Mesendoderm (in vitro differentiated cells): ENCODE results near the gene PRR18.
"Not testable (repeated sequence)": the region's sequence is repeated elsewhere in the genome, so short reads cannot be mapped to it uniquely, and the experiment has no call there.

Experiments used
- DNase-seq: peaks from one replicate; pipeline ENCODE4 v3.0.0; 2013
- H2AK5ac ChIP-seq: 2 replicates; pipeline ENCODE4 v1.6.1; 2013; ENCODE audit warnings: low read length, inconsistent platforms
- H2BK120ac ChIP-seq: 2 replicates; pipeline ENCODE4 v1.6.1; 2013; ENCODE audit warnings: low read depth, mild to moderate bottlenecking, low read length, moderate library complexity, mixed read lengths
- H2BK15ac ChIP-seq: replicated peaks from 2 replicates; pipeline ENCODE4 v1.6.1; 2013; ENCODE audit warnings: low read depth, mild to moderate bottlenecking, moderate library complexity
- H2BK5ac ChIP-seq: 2 replicates; pipeline ENCODE4 v1.6.1; 2013; ENCODE audit warnings: low read length, inconsistent platforms
- H3K18ac ChIP-seq: 2 replicates; pipeline ENCODE4 v1.6.1; 2013; ENCODE audit warnings: mild to moderate bottlenecking, low read length, mixed read lengths
- H3K23ac ChIP-seq: one replicate; pipeline ENCODE4 v1.6.1; 2013; ENCODE audit warnings: low read length
- H3K27ac ChIP-seq: 2 replicates; pipeline ENCODE4 v1.5.1; 2013; ENCODE audit warnings: low read depth, mild to moderate bottlenecking, inconsistent platforms, low read length, moderate library complexity
- H3K27me3 ChIP-seq: 2 replicates; pipeline ENCODE4 v1.6.1; 2013; ENCODE audit warnings: low read length, control low read depth, mild to moderate bottlenecking, inconsistent platforms; ENCODE audit not compliant: insufficient read depth, poor library complexity
- H3K36me3 ChIP-seq: 2 replicates; pipeline ENCODE4 v1.6.1; 2013; ENCODE audit warnings: low read length, inconsistent platforms; ENCODE audit not compliant: control insufficient read depth, insufficient read depth
- H3K4ac ChIP-seq: one replicate; pipeline ENCODE4 v1.6.1; 2013; ENCODE audit warnings: low read depth, mild to moderate bottlenecking, low read length, moderate library complexity
- H3K4me1 ChIP-seq: 2 replicates; pipeline ENCODE4 v1.6.1; 2013; ENCODE audit warnings: low read depth, low read length, inconsistent platforms; ENCODE audit not compliant: control insufficient read depth
- H3K4me2 ChIP-seq: 2 replicates; pipeline ENCODE4 v1.6.1; 2013; ENCODE audit warnings: low read length
- H3K4me3 ChIP-seq: 2 replicates; pipeline ENCODE4 v1.5.1; 2013; ENCODE audit warnings: mild to moderate bottlenecking, low read length
- H3K56ac ChIP-seq: one replicate; pipeline ENCODE4 v1.6.1; 2013; ENCODE audit warnings: low read length
- H3K79me1 ChIP-seq: 2 replicates; pipeline ENCODE4 v1.6.1; 2013; ENCODE audit warnings: low read length, inconsistent platforms
- H3K79me2 ChIP-seq: 2 replicates; pipeline ENCODE4 v1.6.1; 2013; ENCODE audit warnings: mild to moderate bottlenecking, low read length; ENCODE audit not compliant: control insufficient read depth, insufficient read depth
- H3K9ac ChIP-seq: 2 replicates; pipeline ENCODE4 v1.6.1; 2013; ENCODE audit warnings: low read length, inconsistent platforms
- H4K5ac ChIP-seq: one replicate; pipeline ENCODE4 v1.6.1; 2013; ENCODE audit warnings: low read length
- H4K8ac ChIP-seq: one replicate; pipeline ENCODE4 v1.6.1; 2013; ENCODE audit warnings: low read depth, mild to moderate bottlenecking, control low read depth, low read length, moderate library complexity
- WGBS: extraction: QIAGEN DNeasy Blood & Tissue Kit; methylation state at CpG from one replicate; pipeline ENCODE4 v1.1.7; 2013; ENCODE audit warnings: low lambda C conversion rate, missing lambda C conversion rate; ENCODE audit not compliant: insufficient coverage; ENCODE audit errors: extremely low coverage; 5-methylcytosine and 5-hydroxymethylcytosine counted together

The PRR18 gene

DNA sequence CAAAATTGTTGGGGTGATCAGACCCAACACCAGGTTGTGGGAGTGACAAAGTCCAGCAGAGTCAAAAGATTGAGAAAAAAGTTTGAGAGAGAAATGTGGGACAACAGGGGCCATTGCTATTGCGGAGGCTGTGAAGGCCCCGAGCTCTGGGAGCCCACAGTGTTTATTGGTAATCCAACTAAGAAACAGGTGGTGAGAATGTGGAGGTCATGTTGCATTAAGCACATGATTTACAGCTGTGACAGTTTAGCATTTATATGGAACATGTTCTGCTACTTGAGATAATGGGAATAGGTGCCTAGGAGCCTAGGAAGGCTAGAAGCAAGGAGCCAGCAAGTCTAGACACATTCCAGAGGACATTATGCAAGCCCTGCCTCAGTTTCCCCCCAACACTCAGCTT lies 36.7 kb upstream of the PRR18 start:
- H3K79me1 ChIP-seq, H3K4me1 ChIP-seq, H3K4me2 ChIP-seq, H3K27ac ChIP-seq, H2BK15ac ChIP-seq, H2BK5ac ChIP-seq, DNase-seq, H4K5ac ChIP-seq, H3K4me3 ChIP-seq, H3K27me3 ChIP-seq, H3K56ac ChIP-seq, H3K18ac ChIP-seq, H2BK120ac ChIP-seq, H3K36me3 ChIP-seq, H3K9ac ChIP-seq, H4K8ac ChIP-seq, H3K23ac ChIP-seq, H2AK5ac ChIP-seq, H3K4ac ChIP-seq: not testable (repeated sequence)
- no CpG with 5 or more reads among the region's 2 CpGs for WGBS
- peaks cover 23% of the 10 kb centered on the region for H3K79me2 ChIP-seq

- peak overlapping the region; percentile 27 for H3K27ac ChIP-seq
- H3K9ac ChIP-seq: no peak overlapping the region
Observed at GRCh38 chr6:166344240-166344639, 36.0 kb upstream of the PRR18 start.

GRCh38 chr6:166343150-166343487 lies 34.9 kb upstream of the PRR18 start:
- no CpG with 5 or more reads among the region's 3 CpGs for WGBS
- no peak overlapping the region for H4K8ac ChIP-seq

More at GRCh38 chr6:166344240-166344639, 36.0 kb upstream of the PRR18 start:
- Histone ChIP-seq H4K8ac (no peak overlapping the region), H3K36me3 (no peaks in the 10 kb centered on the region), H3K4ac (no peak overlapping the region), H3K23ac (no peak overlapping the region), H2BK5ac (no peak overlapping the region), H3K79me1 (peaks cover 16% of the 10 kb centered on the region), H3K79me2 (peaks cover 30% of the 10 kb centered on the region), H3K4me3 (no peak overlapping the region), H3K18ac (no peak overlapping the region), H3K27me3 (no peaks in the 10 kb centered on the region), H2BK120ac (no peak overlapping the region), H2AK5ac (no peak overlapping the region), H3K56ac (no peak overlapping the region), H2BK15ac (no peak overlapping the region), H4K5ac (no peak overlapping the region), H3K4me1 (peaks cover 2% of the 10 kb centered on the region), H3K4me2 (no peak overlapping the region)
- peak; percentile 95 for DNase-seq
- WGBS: no CpG with 5 or more reads among the region's 8 CpGs

GRCh38 chr6:166342349-166343149 lies 34.4 kb upstream of the PRR18 start, which contains the start of gene SFT2D1:
Gene SFT2D1 (minus strand): TSS chr6:166342545. CDS start chr6:166342481, 64 bp downstream.
- Histone ChIP-seq H3K4ac (peak within 1 kb of the TSS; percentile 77), H3K23ac (peak within 1 kb of the TSS; percentile 100), H3K4me1 (peaks cover 2% of the 10 kb centered on the region), H3K18ac (peak within 1 kb of the TSS; percentile 42), H3K4me2 (peak within 1 kb of the TSS; percentile 80), H3K9ac (peak within 1 kb of the TSS; percentile 98), H2BK5ac (peak within 1 kb of the TSS; percentile 88), H4K8ac (no peak within 1 kb of the TSS), H3K27me3 (no peaks in the 10 kb centered on the region), H3K27ac (peak within 1 kb of the TSS; percentile 57), H4K5ac (no peak within 1 kb of the TSS), H2BK120ac (peak within 1 kb of the TSS; percentile 30), H3K56ac (peak within 1 kb of the TSS; percentile 100), H2BK15ac (no peak within 1 kb of the TSS), H3K36me3 (peaks cover 2% of the 10 kb centered on the region), H3K4me3 (peak within 1 kb of the TSS; percentile 22), H2AK5ac (no peak within 1 kb of the TSS), H3K79me1 (peaks cover 30% of the 10 kb centered on the region), H3K79me2 (peaks cover 47% of the 10 kb centered on the region)
- WGBS: no CpG with 5 or more reads among the region's 73 CpGs
- DNase-seq: peak; percentile 82

More at GRCh38 chr6:166343150-166343487, 34.9 kb upstream of the PRR18 start:
- Histone ChIP-seq H3K4me1 (peaks cover 2% of the 10 kb centered on the region), H3K4ac (peak overlapping the region; percentile 77), H3K79me1 (peaks cover 26% of the 10 kb centered on the region), H3K56ac (peak overlapping the region; percentile 100), H2BK15ac (no peak overlapping the region), H3K4me2 (peak overlapping the region; percentile 80), H4K5ac (no peak overlapping the region), H3K23ac (no peak overlapping the region), H3K4me3 (peak overlapping the region; percentile 22), H3K36me3 (no peaks in the 10 kb centered on the region), H3K9ac (peak overlapping the region; percentile 98), H3K79me2 (peaks cover 41% of the 10 kb centered on the region), H2AK5ac (no peak overlapping the region), H2BK120ac (no peak overlapping the region), H3K27ac (no peak overlapping the region), H2BK5ac (no peak overlapping the region), H3K18ac (no peak overlapping the region), H3K27me3 (no peaks in the 10 kb centered on the region)
- DNase-seq: no peak

DNA sequence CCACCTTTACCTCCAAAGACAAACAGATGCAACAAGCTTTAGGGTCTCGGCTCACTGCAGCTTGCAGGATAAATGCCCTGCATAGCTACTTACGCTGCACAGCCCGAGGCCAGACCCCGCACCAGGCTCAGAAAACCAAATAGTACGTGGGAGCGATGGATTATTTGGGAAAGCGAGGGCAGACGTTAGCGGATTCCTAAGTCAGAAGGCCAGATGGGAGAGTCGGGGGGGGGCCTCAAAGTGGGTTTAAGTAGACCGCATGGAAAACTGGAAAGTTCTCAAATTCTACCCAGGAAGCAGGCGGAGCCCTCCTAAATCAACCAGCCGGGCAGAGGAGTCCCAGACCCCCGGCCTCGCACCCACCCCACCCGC lies 33.8 kb upstream of the PRR18 start:
- peak overlapping the region; percentile 22 for H3K4me3 ChIP-seq
- H2BK15ac ChIP-seq: no peak overlapping the region
- H3K23ac ChIP-seq: no peak overlapping the region
- no peak overlapping the region for H2AK5ac ChIP-seq
- no peak overlapping the region for H2BK120ac ChIP-seq
- H2BK5ac ChIP-seq: no peak overlapping the region
- H4K8ac ChIP-seq: no peak overlapping the region
- peaks cover 34% of the 10 kb centered on the region for H3K79me1 ChIP-seq
- H3K18ac ChIP-seq: peak overlapping the region; percentile 42
- peaks cover 2% of the 10 kb centered on the region for H3K4me1 ChIP-seq
- peaks cover 52% of the 10 kb centered on the region for H3K79me2 ChIP-seq
- H3K36me3 ChIP-seq: peaks cover 2% of the 10 kb centered on the region
- peak overlapping the region; percentile 69 for H3K9ac ChIP-seq
- peak; percentile 44 for DNase-seq
- WGBS: no CpG with 5 or more reads among the region's 16 CpGs
- peak overlapping the region; percentile 57 for H3K27ac ChIP-seq
- peak overlapping the region; percentile 57 for H3K4ac ChIP-seq
- no peaks in the 10 kb centered on the region for H3K27me3 ChIP-seq
- no peak overlapping the region for H4K5ac ChIP-seq
- H3K4me2 ChIP-seq: peak overlapping the region; percentile 9
- H3K56ac ChIP-seq: peak overlapping the region; percentile 100
